NB4 (cell line): Measurements from ENCODE around the gene NFYC.

Experiments used
- DNase-seq: peaks from one replicate; pipeline ENCODE4 v3.0.0; 2010; ENCODE audit warnings: low read depth
- H3K4me3 ChIP-seq: one replicate; pipeline ENCODE4 v1.5.1; 2011; ENCODE audit warnings: mild to moderate bottlenecking, low read depth, low read length, moderate library complexity
- CTCF ChIP-seq: IDR thresholded peaks from one replicate; pipeline ENCODE4 v1.5.1; 2012; ENCODE audit warnings: low read depth, low read length
- MAX ChIP-seq: IDR thresholded peaks from 2 replicates; pipeline ENCODE4 v1.6.1; 2011; ENCODE audit warnings: low read depth, low read length
- MYC ChIP-seq: IDR thresholded peaks from 2 replicates; pipeline ENCODE4 v1.6.1; 2011; ENCODE audit warnings: low read depth, low read length
- POLR2A ChIP-seq: IDR thresholded peaks from 2 replicates; pipeline ENCODE4 v1.6.1; 2011; ENCODE audit warnings: mild to moderate bottlenecking; ENCODE audit not compliant: insufficient read length; ENCODE audit errors: extremely low read depth

Gene NFYC

GRCh38 chr1:40662151-40662550 is 29.4 kb upstream of the NFYC start:
- TF ChIP-seq POLR2A, result no peak
- TF ChIP-seq MAX, result no peak
- TF ChIP-seq CTCF, result no peak
- no peak for TF ChIP-seq MYC
- no peak overlapping the region for H3K4me3 ChIP-seq
- DNase-seq, result no peak

GRCh38 chr1:40662864-40663263 is 28.6 kb upstream of the NFYC start:
- DNase-seq, result peak; percentile 72
- no peak overlapping the region for H3K4me3 ChIP-seq
- no peak for TF ChIP-seq CTCF
- TF ChIP-seq POLR2A, result no peak
- TF ChIP-seq MYC, result no peak
- no peak for TF ChIP-seq MAX

- DNase-seq, result peak; percentile 74
- H3K4me3 ChIP-seq, result no peak overlapping the region
- TF ChIP-seq CTCF, result no peak
- TF ChIP-seq MYC, result peak; percentile 54; the same call in 1 of the 2 replicates
- TF ChIP-seq MAX, result no peak
- no peak for TF ChIP-seq POLR2A
Measured at GRCh38 chr1:40663324-40664166, 28.0 kb upstream of the NFYC start.

- no peak overlapping the region for H3K4me3 ChIP-seq
- TF ChIP-seq CTCF, result no peak
- TF ChIP-seq MYC, result no peak
- TF ChIP-seq POLR2A, result no peak
- TF ChIP-seq MAX, result no peak
- peak; percentile 16 for DNase-seq
Measured at GRCh38 chr1:40664167-40664537, 27.4 kb upstream of the NFYC start.

- H3K4me3 ChIP-seq, result no peak overlapping the region
- DNase-seq, result no peak
- TF ChIP-seq MYC (no peak), MAX (no peak), POLR2A (no peak)
Measured at GRCh38 chr1:40664791-40665190, 26.7 kb upstream of the NFYC start.

GRCh38 chr1:40665335-40666171 is 26.0 kb upstream of the NFYC start, which contains the start of gene RIMS3:
Gene RIMS3 (minus strand): TSS chr1:40665682. CDS start chr1:40641925, 23,757 bp downstream.
- TF ChIP-seq MAX, result peak; percentile 23; the same call in 1 of the 2 replicates
- no peak for TF ChIP-seq MYC
- peak; percentile 40 for TF ChIP-seq CTCF
- no peak for TF ChIP-seq POLR2A
- peak; percentile 75 for DNase-seq
- H3K4me3 ChIP-seq, result peak within 1 kb of the TSS; percentile 53
